ENCODE results near the gene WDR33.
"Not testable (repeated sequence)": the region's sequence is repeated elsewhere in the genome, so short reads cannot be mapped to it uniquely, and the experiment has no call there.

WDR33 gene

DNA sequence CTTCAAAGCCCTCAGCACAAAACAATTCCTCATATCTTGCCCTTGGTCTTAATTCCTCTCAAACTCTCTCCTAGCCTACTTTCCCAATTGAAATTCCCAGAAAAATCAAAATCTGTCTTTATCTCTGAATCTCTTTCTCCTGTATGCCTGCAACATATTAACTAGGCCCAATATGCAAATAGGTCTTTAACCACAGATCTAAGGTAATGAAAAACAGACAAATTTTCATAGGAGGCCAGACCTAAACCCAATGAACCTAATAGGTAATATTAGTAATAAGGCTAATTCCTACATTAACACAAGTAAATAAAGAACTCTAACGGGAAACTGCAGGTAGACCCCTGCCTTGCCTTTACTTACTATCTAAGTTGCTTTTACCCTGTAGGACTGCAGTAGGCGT, 41.4 kb downstream of the WDR33 start:
- no peak for DNase-seq (ENCODE audit: low read depth in 1 of 2, low spot score in 1 of 2)

- no peak for DNase-seq (ENCODE audit: low read depth in 1 of 2, low spot score in 1 of 2)
Observed at GRCh38 chr2:127768775-127769479, 42.0 kb downstream of the WDR33 start.

DNA sequence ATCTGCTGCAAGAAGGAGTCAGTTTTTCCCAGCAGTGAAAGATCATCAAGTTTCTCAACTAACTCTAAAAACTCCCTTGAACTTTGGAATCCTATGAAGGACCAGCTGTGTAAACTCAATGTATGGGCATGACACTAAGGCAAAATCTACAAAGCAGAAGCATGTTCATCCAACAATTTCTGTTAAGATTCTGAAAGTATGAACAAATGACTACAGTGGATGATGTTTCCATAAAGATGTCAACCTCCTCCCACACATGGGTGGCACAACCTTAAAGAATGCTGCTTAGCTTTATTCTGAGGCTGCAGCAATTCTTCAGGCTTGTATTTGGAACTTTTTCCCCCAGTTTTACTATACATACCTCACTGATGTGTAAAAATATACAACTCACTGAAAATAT, 47.2 kb downstream of the WDR33 start:
- DNase-seq (ENCODE audit: low read depth in 1 of 2, low spot score in 1 of 2), result no peak

GRCh38 chr2:127762846-127763245, 48.1 kb downstream of the WDR33 start:
- DNase-seq (ENCODE audit: low read depth in 1 of 2, low spot score in 1 of 2), result no peak

GRCh38 chr2:127762441-127762840, 48.5 kb downstream of the WDR33 start:
- no peak for DNase-seq (ENCODE audit: low read depth in 1 of 2, low spot score in 1 of 2)

- no peak for DNase-seq (ENCODE audit: low read depth in 1 of 2, low spot score in 1 of 2)
Observed at GRCh38 chr2:127759931-127760330, 51.0 kb downstream of the WDR33 start.

GRCh38 chr2:127754186-127754585, 56.8 kb downstream of the WDR33 start:
- no peak for DNase-seq (ENCODE audit: low read depth in 1 of 2, low spot score in 1 of 2)

GRCh38 chr2:127753374-127753773, 57.6 kb downstream of the WDR33 start:
- no peak for DNase-seq (ENCODE audit: low read depth in 1 of 2, low spot score in 1 of 2)

DNA sequence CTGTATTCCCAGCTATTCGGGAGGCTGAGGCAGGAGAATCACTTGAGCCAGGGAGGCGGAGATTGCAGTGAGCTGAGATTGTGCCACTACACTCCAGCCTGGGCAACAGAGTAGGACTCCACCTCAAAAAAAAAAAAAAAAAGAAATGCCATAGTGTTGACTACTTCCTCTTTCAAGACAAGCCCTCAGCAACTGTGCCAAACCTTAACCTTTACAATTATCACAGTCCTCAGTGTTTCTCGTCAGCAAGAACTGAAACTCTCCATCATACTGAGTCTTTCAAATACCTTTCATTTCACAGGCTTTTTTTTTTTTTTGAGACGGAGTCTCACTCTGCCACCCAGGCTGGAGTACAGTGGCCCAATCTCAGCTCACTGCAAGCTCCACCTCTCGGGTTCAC, 61.4 kb downstream of the WDR33 start:
- DNase-seq (ENCODE audit: low read depth in 1 of 2, low spot score in 1 of 2), result not testable (repeated sequence)

GRCh38 chr2:127747621-127748020, 63.4 kb downstream of the WDR33 start:
- no peak for DNase-seq (ENCODE audit: low read depth in 1 of 2, low spot score in 1 of 2)

GRCh38 chr2:127743477-127744026, 67.4 kb downstream of the WDR33 start:
- DNase-seq (ENCODE audit: low read depth in 1 of 2, low spot score in 1 of 2), result no peak

- DNase-seq (ENCODE audit: low read depth in 1 of 2, low spot score in 1 of 2), result no peak
Observed at GRCh38 chr2:127740665-127741288, 70.2 kb downstream of the WDR33 start.

DNA sequence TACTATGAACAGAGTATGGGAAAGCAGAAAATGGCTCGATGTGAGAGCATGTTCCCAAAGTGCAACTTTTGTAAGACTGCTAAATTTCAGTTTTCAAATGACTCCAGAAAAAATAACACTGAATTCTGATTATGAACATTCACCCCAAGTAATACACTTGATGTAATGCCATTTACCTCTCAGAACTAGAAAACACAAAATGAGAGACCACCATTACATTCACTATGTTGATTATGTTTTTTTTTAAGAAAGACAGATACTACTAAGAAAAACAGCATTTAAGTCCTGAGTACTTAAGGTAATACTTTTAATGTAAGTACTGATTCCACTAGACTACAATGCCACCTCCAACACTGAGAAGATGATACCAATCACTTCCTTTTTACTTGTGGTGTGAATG, 71.2 kb downstream of the WDR33 start:
- DNase-seq (ENCODE audit: low read depth in 1 of 2, low spot score in 1 of 2), result no peak

- no peak for DNase-seq (ENCODE audit: low read depth in 1 of 2, low spot score in 1 of 2)
Observed at GRCh38 chr2:127737892-127738291, 73.1 kb downstream of the WDR33 start.

DNA sequence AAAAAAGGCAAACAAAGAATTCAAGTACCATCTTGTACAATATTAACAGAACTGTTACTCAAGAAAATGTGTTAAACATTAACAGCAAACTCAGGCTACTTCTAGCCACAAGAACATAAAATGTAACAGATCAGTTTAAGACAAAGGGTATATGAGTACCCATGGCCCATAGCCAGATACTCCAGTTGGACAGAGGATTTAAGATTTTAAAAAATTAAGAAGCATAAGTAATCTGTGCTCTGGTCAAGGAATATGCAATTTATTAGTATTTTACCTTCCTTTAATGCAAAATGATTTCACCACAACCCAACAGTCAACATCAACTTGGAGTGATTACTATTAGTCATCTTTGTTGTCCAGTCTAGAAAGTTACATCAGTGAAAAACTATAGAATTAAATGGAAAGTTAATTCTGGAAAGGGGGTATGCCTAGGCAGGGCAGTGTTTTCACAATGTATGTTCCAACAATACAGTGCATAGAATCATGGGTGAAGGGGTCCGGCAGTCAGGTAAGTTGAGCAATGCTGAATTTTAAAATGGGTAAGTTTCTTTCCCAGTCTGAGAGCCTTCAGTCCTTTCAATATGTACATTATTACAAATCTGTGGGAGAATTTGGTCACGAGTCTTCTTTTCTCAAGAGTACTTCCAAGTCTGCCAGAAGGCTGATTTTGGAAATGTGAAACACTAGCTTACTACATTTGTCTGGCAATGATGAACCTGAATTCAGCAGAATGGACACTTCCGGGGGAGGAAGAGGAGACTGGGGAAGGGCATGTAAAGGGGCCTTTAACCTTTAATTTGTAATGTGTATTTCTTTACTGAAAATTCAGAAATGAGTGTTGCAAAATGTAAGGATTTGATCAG, 75.2 kb downstream of the WDR33 start:
- no peak for DNase-seq (ENCODE audit: low read depth in 1 of 2, low spot score in 1 of 2)

DNA sequence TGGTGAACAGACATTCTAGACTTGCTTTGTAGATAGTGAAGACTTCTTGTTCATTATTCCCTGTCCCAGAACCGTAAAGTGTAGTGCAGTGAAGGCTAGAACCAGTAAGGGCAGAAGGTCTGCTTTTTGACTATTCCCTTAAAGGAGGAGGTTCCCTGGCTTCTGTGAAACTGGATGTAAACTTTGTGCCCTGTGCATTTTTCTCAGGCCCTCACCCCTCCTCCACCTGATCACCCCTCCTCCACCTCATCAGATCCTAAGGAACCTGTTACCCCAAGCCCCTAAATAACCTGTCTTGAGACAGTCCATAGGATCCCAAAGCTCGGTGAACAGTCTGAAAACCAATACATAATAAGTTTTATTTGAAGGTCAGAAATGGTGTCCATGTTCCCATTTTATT, 75.9 kb downstream of the WDR33 start:
- no peak for DNase-seq (ENCODE audit: low read depth in 1 of 2, low spot score in 1 of 2)

- no peak for DNase-seq (ENCODE audit: low read depth in 1 of 2, low spot score in 1 of 2)
Observed at GRCh38 chr2:127733816-127734537, 77.0 kb downstream of the WDR33 start.

DNA sequence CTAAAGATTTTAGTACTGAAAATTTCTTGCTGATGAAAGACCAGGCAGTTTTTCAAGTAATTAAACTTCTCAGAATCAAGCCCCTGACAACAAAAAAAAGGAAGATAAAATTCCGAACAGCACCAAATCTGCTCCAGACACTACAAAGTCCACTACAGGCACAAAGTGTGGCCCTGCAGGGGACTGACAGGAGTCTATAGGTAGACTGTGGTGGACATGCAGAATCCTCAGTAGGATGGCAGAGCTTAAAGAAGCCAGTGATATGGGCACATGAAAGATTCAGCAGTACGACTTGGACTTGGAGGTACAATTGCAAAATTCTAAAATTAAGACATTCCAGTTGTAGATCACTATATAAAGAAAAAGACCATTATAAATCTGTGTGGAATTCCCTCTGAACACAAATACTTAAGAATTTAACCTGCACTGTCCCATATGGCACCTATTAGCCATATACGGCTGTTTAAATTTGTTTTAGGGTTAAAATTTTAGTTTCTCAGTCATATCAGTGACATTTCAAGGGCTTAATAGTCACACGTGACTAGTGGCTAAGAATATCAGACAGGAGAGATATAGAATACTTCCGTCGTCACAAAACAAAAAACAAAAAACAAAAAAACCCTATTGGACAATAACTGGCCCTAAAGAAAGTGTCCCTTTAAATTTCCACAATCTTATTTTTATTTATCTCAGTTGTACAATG, 77.7 kb downstream of the WDR33 start:
- no peak for DNase-seq (ENCODE audit: low read depth in 1 of 2, low spot score in 1 of 2)

- no peak for DNase-seq (ENCODE audit: low read depth in 1 of 2, low spot score in 1 of 2)
Observed at GRCh38 chr2:127726158-127726880, 84.7 kb downstream of the WDR33 start.

GRCh38 chr2:127722807-127723206, 88.2 kb downstream of the WDR33 start:
- DNase-seq (ENCODE audit: low read depth in 1 of 2, low spot score in 1 of 2), result no peak
